Adrenal gland (tissue), 5 donors: ENCODE results near the gene PCLO.

Source experiments
- CTCF ChIP-seq, 6 experiments: fragments of 450-650 bp in 4 of 6; fragments of 200-600 bp in 2 of 6; sonication (generic) in 1 of 6; IDR thresholded peaks; 1 replicate in 5 of 6; 2 replicates in 1 of 6; pipeline versions ENCODE4 v1.5.1 to v1.8.0; 2016 to 2021; ENCODE audit warnings: antibody characterized with exemption in 6 of 6, mild to moderate bottlenecking in 2 of 6, moderate library complexity in 1 of 6
- POLR2A ChIP-seq, 2 donors: fragments of 450-650 bp; IDR thresholded peaks; one replicate each; pipeline ENCODE4 v1.6.1; 2017; ENCODE audit warnings: antibody characterized with exemption in 2 of 2, mild to moderate bottlenecking in 2 of 2, moderate library complexity in 1 of 2
- donor health status: DM: no; HTN: no; CAD: no.

GRCh38 chr7:82957521-82957920 lies 205.2 kb downstream of the PCLO start:
- TF ChIP-seq CTCF (IDR thresholded peaks at IDR 0.05) (no peak), POLR2A (IDR thresholded peaks at IDR 0.05) (no peak)
